OCI-M2 (cell line): Measurements from ENCODE around the gene BABAM2.

Experiments
- DNase-seq: peaks from one replicate; lab custom pipeline; 2025; ENCODE audit not compliant: unreplicated experiment; lab: John Stamatoyannopoulos, UW

Gene BABAM2

DNA sequence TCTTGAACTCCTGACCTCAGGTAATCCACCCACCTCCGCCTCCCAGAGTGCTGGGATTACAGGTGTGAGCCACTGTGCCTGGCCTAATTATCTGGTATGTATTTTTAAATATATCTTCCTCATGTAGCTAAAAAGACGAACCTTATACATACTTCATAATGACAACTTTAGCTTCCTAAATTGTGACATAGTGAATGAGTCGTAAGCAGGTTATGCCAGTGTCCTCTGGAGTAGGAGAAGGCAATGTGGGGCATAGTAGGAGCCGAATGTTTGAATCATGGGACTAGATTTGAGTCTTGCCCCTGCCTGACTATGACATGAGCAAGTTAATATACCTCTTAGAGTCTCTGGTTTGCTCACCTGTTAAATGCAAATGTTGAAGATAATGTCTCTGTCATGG lies 406.4 kb downstream of the BABAM2 start:
- no peak for DNase-seq

DNA sequence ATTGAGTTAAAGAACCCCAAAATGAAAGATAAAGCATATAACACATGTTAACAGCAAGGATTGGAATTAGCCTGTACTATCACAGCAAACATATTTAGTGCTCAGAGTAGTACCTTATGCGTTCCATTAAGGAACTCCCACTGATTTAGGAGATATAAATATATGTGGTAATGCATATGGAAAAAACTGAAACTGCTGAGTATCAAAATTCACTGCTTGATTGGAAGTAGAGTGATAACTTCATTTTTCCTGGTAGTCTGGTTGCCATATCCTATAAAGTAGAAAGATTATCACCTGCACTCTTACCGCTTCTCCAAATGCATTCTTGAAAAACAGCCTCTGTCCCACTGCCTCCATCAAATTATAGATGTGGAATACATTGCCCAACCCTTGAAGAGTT lies 407.0 kb downstream of the BABAM2 start:
- DNase-seq, result no peak

DNA sequence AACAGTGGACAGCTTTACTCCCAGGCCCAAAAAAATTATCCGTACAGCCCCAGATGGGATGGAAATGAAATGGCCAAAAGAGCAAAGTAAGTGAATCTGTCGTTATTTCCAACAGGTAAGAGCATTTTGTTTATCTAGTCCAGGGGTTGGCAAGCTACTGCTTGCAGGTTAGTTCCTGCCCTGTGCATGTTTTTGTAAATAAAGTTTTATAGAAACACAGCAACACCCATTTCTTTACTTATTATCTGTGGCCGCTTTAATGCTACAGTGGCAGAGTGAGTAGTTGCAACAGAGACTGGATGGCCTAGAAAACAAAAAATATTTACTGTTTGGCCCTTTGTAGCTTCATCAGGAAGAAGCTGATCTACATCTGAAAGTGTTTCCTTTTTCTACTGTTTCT lies 407.9 kb downstream of the BABAM2 start:
- no peak for DNase-seq

DNA sequence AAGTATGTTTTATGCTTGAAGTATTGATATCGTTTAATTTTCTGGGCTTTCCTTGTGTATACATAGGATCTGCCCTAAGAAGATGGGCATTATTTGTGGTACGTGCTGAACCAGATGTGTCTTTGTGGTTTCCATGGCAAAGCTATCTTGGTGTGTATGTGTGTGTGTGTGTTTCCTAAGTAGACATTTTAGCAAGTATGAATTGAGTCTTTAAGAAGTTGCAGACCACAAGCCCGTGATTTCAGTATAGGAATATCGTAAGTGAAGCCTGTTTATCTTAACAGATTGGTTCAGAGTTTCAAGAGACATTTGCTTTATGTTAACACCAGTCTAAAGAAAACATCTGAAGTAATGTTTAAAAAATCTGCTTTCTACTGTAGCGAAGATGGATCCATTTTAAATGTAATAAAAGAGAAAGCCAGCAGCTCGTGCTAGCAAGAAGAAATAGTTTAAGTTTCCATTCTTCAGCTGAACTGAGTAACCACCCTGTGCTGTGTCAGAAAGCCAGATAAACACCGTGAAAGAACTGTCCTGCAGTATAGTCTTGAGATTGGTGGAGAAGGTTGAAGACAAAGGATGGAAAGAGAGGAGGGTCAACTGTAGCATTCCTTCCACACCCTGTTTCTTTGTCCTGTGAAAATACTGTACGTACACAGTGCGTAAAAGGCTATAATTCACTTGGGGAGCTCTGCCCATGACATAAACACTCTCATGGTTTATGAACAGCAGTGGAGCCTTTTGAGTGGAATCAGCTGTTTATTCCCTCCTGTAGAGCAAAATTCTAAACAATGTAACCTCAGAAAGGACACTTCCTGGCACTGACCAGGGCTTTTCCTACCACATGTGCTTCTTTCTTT lies 410.2 kb downstream of the BABAM2 start:
- no peak for DNase-seq

DNA sequence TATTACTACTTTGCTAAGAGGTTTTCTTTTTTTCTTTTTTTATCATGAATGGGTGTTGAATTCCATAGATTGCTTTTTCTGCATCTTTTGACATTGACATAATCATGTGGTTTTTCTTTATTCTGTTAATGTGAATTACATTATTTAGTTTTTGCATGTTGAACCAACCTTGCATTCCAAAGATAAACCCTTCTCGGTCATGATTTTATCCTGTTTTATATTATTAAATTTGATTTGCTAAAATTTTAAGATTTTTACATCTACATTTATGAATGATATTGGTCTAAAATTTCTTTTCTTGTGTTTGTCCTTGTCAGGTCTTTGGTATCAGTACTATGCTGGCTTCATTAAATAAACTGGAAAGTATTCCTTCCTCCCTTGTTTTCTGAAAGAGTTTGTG lies 414.7 kb downstream of the BABAM2 start:
- DNase-seq, result no peak

DNA sequence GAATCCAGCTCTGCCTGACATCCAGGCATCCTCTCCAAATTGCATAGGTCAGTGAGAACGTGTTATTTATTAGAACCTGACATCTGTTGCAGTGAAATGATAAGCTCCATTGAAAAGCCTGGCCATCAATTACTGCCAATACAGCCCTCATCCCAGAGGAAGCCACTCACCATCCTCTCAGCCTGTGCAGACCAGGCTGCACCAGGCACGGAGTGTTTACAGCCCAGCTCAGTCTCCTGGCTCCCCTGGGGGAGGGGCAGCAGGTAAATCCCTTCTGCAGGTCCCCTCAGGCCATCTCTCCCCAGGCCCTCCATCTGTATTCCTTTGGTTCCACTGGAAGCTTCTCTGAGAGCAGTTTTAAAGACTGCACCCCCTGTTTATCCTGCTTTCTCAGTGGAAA lies 419.6 kb downstream of the BABAM2 start:
- DNase-seq, result no peak

DNA sequence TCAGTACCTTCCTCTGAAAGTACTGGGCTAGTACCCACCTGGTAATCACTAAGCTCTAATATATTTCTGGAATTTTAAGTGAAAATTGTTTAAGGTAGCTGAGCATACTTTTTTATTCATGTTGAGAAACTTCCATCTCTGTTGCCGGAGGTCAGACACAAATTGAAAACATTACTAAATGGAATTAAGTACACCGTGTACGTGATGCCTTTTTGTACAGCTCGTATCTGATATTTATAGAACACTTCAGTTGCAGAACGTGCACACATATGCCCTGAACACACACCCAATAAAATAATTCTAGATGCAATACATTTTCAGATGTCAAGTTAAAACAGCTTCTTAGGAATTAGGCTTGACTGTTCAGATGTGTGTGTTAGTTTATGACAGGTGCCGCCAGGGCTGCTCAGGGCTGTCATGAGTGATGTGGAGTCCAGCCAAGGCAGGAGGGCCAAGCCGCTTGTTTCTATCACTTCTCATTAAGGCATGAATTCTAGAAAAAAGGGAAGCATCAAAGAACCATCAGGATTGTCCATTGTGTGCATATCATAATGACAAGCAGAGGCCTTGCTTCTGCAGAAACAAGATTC lies 421.2 kb downstream of the BABAM2 start:
- DNase-seq, result no peak

DNA sequence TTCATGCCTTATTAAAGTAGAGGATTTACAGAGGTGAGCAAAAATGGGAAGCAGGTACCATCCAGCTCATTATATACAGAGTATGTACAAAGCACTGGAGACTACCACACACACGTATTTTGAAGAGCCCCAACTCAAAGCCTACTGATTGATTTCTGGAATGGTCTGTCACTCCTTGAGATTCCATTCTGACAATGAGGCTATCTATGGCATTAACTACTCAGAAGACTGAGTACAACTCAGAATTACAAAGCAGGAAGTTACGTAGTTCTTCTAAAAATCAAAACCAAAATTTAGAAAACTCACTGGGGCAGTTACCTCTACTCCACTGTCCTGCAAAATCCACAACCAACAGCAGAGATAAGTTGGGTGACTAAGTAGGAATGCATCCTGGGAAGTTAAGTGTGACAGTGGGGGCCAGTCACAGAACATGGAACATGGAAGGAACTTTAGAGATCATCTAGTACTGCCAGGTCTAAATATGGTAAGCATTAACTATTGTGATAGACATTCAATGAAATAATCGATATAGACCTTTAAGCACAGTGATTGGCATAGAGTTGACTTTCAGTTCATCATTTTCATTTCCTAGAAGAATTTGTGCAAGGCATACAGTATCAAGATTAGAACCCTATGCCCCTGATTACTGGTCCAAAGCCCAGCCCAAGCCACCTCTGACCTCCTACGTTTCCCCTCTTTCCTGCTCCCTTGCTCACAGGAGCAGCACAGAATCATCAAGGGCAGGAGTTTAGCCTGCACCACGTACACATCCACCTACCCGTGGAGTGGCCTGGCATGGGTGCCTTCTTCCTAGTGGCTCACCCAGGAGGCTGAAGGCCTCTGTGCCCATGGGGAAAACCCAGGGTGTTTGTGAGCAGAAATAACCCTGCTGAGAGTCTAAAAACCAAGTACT lies 422.0 kb downstream of the BABAM2 start:
- no peak for DNase-seq

DNA sequence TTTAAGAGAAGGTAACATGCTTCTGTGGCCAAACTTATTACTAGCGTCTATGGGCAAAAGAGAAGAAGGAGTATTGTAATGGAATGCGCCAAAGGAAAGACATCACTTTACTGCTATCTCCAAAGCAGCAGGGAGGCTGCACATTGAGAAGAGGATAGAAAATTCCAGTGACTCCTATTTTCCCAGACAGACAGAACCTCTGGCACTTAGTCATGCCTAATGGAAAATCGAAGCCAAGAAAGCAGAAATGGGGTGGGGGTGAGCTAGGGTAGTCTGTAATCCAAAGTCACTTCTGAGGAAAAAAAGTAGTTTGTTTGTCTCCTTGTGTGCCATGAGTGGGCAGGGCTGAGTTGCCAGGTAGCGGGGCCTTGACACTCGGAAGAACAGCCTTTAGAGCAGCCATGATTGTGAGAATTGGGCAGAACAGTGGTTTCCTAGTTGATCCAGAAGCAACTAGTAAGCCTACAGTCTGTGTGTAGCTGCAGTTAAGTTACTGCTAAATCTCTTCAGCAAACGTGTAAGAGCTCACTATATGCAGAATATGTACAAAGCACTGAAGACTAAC lies 422.8 kb downstream of the BABAM2 start:
- no peak for DNase-seq

DNA sequence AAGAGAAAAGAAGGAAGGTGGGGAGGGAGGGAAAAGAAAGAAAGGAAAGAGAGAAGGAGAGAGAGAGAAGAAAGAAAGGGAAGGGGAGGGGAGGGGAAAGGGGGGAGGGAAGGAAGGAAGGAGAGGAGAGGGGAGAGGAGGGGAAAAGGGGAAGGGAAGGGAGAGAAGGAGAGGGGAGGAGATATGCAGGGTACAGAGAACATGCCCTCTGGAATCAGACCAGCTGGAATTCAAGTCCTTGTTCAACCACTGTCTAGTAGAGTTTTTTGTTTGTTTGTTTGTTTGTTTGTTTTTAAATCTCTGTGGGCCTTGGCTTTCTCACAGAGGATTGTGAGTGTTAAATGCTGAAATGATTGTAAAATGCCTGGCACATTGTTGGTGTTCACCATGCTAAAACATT lies 424.4 kb downstream of the BABAM2 start:
- no peak for DNase-seq

DNA sequence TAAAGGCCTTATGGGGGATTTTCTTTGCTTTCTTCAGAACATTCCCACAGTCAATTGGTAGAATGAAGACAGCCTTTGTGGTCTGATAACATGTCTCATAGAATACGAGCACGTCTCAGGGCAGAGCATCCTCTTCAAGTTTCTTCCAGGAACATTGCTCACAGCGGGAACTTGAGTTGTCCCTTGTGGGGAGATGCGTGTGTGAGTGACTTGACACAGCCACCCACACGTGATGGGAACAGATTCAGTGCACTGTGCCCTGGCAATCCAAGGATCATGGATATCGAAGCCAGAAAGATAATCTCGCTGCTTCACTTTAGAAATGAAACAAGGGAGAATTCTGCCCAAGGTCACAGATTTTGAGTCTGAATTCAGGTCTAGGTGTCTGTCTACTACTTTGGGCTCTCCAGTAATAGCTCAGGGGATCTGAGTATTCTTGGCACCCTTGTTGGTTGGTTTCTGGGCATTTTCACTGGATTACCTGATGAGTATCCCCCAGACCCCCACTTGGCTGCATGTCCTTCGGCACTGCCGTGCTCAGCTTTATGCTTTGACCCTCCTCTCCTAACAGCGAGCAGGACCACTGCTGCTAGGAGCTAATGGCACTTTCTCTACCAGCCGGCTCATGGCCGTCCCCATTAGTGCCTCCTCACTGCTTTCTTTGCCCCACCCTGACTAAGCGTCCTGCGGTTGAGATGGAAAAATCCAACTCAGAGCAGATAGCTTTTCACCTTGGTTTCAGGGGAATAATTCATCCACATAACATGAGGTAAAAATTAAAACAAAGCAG lies 426.2 kb downstream of the BABAM2 start:
- DNase-seq, result no peak

DNA sequence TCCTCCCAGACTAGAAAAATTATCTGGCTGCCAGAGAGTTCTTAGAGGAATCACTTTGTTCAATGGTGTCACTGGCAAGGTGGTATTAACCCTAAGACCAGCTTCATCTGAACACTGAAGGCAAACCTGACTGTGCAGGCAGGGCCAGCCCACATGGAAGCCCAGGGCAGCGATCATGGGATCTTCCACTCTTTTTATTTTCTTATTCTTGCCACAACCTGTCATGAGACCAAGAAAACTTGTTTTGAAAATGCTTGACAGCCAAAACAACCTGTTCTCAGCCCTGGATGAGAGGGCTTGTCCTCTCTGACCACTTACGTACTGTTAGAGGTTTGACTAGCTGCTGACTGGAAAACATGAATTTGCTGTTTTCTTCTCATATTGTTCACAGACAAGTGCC lies 426.9 kb downstream of the BABAM2 start:
- DNase-seq, result no peak

DNA sequence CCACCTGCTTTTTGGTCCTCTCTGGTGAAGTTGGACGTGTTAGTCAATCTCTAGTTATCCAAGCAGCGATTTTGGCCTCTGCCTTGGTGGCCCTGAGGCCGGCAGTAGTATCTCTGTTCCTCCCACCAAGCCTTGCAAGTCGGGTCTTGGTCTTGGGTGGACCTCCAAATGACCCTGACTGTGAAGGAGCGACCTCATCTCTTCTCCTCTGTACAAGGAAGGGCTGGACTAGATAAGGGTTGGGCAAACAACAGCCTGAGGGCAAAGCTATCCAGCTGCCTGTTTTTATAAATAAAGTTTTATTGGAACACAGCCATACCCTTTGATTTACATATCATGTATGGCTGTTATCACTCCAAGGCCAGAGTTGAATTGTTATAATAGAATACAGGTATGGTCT lies 427.5 kb downstream of the BABAM2 start:
- DNase-seq, result no peak

DNA sequence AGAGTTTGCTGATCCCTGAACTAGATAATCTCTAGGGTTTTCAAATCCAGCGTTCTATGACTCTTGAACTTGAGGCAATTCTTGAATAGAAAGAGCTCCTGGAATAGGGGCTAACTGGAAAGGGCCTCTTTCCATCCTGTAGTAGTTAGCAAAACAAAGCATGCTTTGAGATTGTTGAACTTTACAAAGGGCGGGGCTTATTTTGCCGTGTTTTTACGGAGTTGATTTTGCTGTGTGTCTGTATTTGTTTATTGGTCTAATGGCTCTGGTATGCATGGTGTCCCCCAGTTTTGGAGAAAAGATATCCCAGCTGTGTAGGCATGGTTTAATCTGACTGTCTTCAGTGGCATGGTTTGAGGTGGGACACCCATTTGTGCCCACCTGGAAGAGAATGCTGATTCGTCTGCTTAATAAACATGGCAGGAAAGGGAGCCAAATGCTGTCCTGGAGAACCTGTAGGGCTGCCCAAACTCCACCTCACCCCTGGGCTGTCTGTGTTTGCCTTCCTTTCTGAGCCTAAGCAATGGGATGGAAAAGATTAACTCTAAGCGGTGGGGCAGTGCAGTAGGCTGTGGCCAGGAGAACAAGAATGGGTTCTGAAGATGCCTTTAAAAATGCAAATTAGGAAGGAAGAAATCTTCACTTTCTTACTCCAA lies 428.1 kb downstream of the BABAM2 start:
- DNase-seq, result no peak

DNA sequence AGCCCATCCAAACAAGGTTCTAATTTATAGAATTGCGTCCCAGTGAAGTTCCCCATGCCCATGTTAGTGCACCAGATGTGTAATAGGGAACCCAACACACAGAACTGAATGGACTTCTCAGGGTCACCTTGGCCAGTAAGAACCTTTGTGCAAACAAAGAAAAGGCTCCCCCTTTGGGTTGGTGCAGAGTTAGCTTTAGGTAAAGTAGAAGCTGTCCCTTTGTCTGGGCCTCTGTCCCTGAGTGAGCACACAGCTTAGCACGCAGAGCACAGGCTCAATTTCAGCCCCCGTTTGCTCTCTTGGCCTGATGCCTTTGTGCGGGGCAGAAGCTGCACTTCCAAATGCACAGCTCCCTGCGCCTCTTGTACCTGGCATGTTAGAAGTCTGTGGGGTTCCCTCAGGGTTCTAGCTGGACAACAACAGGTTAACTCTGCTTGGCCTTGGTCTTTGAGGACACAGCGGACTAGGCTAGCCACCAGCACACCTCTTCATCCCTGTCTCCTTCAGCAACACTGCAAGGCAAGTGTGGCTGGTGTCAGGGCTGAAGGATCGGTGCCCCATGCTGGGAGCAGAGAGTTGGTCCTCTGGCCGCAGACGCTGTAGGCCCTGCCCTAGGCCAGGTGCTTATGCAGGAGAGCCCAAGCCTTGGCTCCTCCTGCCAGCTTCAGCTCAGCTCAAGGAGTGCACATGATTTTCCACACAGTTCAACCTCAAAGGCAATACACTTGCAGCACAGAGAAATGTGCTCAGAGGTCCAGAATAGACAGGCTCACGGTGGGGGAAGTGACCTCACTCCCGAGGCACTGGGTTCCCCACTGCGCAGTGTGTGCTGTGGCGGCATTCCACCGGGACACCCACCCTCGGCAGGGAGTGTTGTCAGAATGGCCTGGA lies 428.8 kb downstream of the BABAM2 start:
- no peak for DNase-seq

DNA sequence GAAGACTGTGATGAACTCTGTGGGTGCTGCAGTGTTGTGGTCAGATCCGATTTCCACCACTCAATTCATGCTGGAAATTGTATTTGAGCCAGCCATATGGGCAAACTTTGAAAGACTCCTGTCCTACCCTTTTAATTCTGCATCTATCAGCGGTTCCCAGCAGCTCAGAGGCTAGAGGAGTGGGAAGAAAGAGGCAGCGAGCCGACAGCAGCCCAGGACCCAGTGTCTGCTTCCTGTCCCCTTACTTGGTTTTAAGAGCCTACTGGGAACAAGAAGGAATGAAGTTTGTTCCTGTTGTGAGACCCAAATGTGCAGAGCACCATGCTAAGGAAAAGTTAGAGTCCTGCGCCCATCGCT lies 429.5 kb downstream of the BABAM2 start:
- DNase-seq, result no peak

DNA sequence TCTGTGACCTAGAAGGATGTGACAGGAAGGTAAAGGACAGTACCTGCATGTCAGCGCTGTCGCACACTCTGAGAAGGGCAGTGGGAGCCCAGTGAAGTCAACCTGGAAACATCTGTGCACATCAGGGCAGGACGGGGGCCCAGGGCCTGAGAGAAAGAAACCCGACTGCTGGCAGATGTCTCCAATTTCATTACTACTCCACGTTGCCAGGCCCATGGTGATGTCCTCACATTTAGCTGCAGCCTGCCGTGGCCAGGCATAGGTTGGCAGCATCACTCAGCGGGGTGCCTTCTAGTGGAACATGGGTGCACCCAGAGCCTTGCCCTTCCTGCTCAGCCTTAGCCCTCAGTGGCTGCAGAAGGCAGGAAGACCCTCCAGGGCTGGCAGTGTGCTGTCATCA lies 429.8 kb downstream of the BABAM2 start:
- DNase-seq, result no peak

DNA sequence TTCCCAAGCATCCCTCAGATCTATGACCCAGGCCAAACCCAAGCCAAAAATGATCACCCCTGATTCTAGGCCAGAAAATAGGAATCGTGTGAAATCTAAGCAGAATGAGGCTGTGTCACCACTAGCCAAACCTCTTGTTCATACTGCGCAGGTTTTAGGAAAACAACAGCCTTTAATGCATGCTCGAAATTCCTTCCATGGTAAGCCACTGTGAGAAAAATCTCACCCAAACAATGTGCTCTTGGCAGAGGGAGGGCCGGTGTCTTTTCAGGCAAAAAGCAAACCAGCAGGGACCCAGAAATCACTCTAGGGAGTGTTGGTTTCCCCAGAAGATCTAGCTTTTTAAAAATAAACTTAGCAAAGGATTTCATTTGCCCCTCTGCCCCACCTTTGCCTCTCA lies 430.9 kb downstream of the BABAM2 start:
- DNase-seq, result no peak

DNA sequence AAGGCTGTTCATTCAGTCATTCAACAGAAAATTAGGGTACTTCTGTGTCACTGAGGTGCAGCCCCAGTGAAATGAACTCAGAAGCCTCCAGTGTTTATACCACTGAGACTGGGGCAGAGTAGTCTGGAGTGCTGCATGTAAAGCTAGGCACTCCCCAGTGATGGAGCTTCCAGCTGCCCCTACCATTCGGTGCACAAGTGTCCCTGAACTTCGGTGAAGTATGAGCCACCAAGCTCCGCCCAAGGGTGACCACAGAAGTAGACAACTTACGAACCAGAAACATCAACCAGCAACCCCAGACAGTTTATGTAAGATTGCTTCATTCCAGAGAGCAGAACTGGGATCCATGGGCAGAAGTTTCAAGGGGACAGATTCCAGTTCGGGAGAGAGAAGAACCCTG lies 431.5 kb downstream of the BABAM2 start:
- no peak for DNase-seq
